ENCODE data around the gene TAMALIN. TPM values are rescaled to one million over a fixed set of nuclear protein-coding genes. Genes with fewer than 3 reads are reported as not detected.

The TAMALIN gene
- total and polyA plus RNA-seq, 3 experiments from 2014 or later, result 1.4 to 8.4 (median 7.3) TPM

DNA sequence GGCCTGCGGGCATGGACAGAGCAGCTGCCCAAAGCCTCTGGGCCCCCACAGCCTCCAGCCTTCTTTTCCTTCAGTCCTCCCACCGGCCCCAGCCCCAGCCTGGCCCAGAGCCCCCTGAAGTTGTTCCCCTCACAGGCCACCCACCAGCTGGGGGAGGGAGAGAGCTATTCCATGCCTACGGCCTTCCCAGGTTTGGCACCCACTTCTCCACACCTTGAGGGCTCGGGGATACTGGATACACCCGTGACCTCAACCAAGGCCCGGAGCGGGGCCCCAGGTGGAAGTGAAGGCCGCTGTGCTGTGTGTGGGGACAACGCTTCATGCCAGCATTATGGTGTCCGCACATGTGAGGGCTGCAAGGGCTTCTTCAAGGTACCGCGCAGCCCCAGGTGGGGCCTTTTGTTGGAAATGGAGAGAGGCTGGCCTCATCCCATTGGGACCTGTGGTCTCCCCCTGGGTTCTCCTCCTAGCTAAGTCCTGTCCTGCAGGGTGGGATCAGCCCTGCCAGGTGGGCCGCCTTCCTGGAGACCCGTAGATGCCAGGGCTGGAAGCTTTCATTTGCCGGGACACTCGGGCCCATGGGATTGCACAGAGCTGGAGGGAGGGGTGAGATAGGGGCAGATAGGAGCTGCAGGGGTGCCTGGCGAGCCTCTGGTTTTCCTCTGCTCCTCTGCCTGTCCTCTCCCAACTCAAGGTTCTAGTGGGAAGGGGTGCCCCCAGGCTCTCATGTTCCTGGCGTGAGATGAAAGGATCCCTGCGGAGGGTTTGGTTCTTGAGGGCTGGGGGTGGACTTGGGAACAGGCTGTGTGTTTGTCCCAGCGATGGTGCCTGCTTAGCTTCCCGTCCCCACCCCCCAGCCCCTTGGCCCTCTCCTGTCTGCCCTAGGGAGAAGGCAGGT lies 48.3 kb downstream of the TAMALIN start:
- Histone ChIP-seq H3K36me3 (ENCODE audit: insufficient read depth, low read length) (no peaks in the 10 kb centered on the region), H3K4me3 (ENCODE audit: low read length) (no peak overlapping the region), H3K27me3 (ENCODE audit: insufficient read depth, low read length, poor library complexity, severe bottlenecking) (no peaks in the 10 kb centered on the region), H3K9me3 (ENCODE audit: low read length) (no peaks in the 10 kb centered on the region), H3K27ac (ENCODE audit: low read depth, low read length) (no peak overlapping the region), H3K4me1 (ENCODE audit: insufficient read depth, low read length) (peaks cover 23% of the 10 kb centered on the region)
- Mint-ChIP-seq H3K9me3 (no peaks in the 10 kb centered on the region), H3K36me3 (peaks cover 0 to 5% (median 0%) of the 10 kb centered on the region in 3 donors), H3K4me3 (no peak overlapping the region), H3K27ac (peak overlapping the region in 1 of 8 donors; percentile 75), H3K4me1 (peaks cover 15 to 29% (median 17%) of the 10 kb centered on the region in 3 donors), H3K27me3 (peaks cover 0 to 4% of the 10 kb centered on the region in 2 donors)
- CTCF ChIA-PET, result interaction anchor here (1.2 to 3.0 kb wide), 5 partner anchors 12 to 32 kb away, joined by 3 to 11 read pairs (median 4); no protein-coding TSS in a partner anchor
- POLR2A ChIA-PET, result no interaction called here
- no peak for DNase-seq

GRCh38 chr12:52055731-52056711 lies 49.3 kb downstream of the TAMALIN start:
- no peak overlapping the region for H3K27ac Mint-ChIP-seq

DNA sequence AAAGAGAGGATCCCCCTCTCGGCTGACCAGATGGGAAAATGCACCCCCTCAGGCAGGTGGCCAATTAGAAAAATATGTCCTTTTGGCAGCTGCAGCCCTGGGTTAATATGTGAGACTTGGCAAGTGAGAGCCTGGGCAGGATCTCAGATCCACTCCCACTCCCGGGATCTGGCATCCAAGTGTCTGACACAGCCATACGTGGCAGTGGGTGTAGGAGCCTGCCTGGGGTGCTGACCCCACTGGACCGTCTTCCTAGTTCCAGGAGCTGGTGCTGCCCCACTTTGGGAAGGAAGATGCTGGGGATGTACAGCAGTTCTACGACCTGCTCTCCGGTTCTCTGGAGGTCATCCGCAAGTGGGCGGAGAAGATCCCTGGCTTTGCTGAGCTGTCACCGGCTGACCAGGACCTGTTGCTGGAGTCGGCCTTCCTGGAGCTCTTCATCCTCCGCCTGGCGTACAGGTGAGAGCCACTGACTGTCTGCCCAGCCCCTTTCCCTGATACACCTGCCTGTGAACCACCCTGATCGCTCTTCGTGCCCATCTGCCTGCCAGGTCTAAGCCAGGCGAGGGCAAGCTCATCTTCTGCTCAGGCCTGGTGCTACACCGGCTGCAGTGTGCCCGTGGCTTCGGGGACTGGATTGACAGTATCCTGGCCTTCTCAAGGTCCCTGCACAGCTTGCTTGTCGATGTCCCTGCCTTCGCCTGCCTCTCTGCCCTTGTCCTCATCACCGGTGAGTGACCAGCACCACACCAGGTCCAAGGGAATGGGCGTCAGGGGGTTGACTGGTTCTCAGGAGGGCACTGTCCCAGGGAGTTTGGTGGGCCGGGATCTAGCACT lies 50.3 kb downstream of the TAMALIN start:
- no peak overlapping the region for H3K4me3 ChIP-seq (ENCODE audit: low read length)
- no peaks in the 10 kb centered on the region for H3K27me3 ChIP-seq (ENCODE audit: insufficient read depth, low read length, poor library complexity, severe bottlenecking)
- Mint-ChIP-seq H3K36me3 (peaks cover 0 to 1% (median 0%) of the 10 kb centered on the region in 3 donors), H3K27me3 (peaks cover 0 to 3% of the 10 kb centered on the region in 2 donors), H3K27ac (no peak overlapping the region), H3K4me3 (no peak overlapping the region), H3K9me3 (no peaks in the 10 kb centered on the region), H3K4me1 (peaks cover 8 to 12% (median 8%) of the 10 kb centered on the region in 3 donors)
- H3K27ac ChIP-seq (ENCODE audit: low read depth, low read length), result no peak overlapping the region
- ChIA-PET CTCF (interaction anchor here (0.8 to 1.8 kb wide), 6 partner anchors 25 to 37 kb away, joined by 3 to 5 read pairs (median 4); no protein-coding TSS in a partner anchor), POLR2A (no interaction called here)
- no peak for DNase-seq
- H3K9me3 ChIP-seq (ENCODE audit: low read length), result no peaks in the 10 kb centered on the region
- no peaks in the 10 kb centered on the region for H3K36me3 ChIP-seq (ENCODE audit: insufficient read depth, low read length)
- H3K4me1 ChIP-seq (ENCODE audit: insufficient read depth, low read length), result peaks cover 9% of the 10 kb centered on the region

More at GRCh38 chr12:52055731-52056711, 49.3 kb downstream of the TAMALIN start:
- H3K9me3 ChIP-seq (ENCODE audit: low read length), result no peaks in the 10 kb centered on the region
- Mint-ChIP-seq H3K36me3 (peaks cover 0 to 5% (median 0%) of the 10 kb centered on the region in 3 donors), H3K4me1 (peaks cover 10 to 22% (median 14%) of the 10 kb centered on the region in 3 donors), H3K27me3 (peaks cover 0 to 4% of the 10 kb centered on the region in 2 donors), H3K9me3 (no peaks in the 10 kb centered on the region), H3K4me3 (peak overlapping the region in 1 of 7 donors; percentile 8)
- POLR2A ChIA-PET, result no interaction called here
- CTCF ChIA-PET, result interaction anchor here (0.9 to 3.0 kb wide), 7 partner anchors 11 to 33 kb away, joined by 3 to 11 read pairs (median 4); no protein-coding TSS in a partner anchor
- no peak overlapping the region for H3K4me3 ChIP-seq (ENCODE audit: low read length)
- peaks cover 15% of the 10 kb centered on the region for H3K4me1 ChIP-seq (ENCODE audit: insufficient read depth, low read length)
- no peak overlapping the region for H3K27ac ChIP-seq (ENCODE audit: low read depth, low read length)
- no peaks in the 10 kb centered on the region for H3K27me3 ChIP-seq (ENCODE audit: insufficient read depth, low read length, poor library complexity, severe bottlenecking)
- no peaks in the 10 kb centered on the region for H3K36me3 ChIP-seq (ENCODE audit: insufficient read depth, low read length)
- DNase-seq, result no peak

DNA sequence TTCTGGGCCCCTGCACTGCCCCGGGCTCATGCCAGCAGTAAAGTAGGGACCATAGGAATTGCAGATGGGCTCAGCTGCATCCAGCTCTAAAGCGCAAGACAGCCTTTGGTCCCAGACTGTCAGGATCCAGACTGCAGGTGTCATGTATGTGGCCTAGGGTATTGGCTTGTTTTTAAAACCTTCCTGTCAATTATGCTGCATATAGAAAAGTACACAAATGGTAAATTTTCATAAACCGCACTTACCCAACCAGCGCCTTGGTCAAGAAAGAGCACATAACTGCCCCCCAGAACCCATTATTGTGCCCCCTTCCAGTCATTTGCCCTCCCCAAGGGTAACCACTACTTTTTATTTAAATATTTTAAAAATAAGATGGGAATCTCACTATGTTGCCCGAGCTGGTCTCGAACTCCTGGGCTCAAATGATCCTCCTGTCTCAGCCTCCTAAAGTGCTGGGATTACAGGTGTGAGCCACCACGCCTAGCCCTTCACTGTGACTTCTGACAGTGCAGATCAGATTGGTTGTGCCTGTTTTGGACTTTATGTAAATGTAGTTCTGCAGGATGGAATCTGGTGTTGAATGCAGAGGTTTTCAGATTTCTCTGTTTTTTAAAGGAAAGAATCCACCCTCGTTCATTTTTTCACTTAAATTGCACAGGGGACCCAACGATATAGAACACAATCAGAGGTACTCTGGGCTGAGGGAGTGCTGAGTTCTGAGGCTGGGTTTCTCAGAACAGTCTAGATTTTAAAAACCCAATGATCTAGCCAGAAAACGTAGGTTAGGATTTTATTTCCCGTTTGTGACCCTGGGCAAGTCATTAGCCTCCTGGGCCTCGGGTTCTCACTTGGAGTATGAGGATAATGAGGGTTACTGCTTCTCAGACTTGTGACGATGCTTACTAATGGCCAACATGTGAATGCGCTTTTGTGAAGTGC lies 51.2 kb downstream of the TAMALIN start:
- Histone ChIP-seq H3K9me3 (ENCODE audit: low read length) (no peaks in the 10 kb centered on the region), H3K4me1 (ENCODE audit: insufficient read depth, low read length) (no peaks in the 10 kb centered on the region), H3K36me3 (ENCODE audit: insufficient read depth, low read length) (no peaks in the 10 kb centered on the region), H3K27me3 (ENCODE audit: insufficient read depth, low read length, poor library complexity, severe bottlenecking) (no peaks in the 10 kb centered on the region), H3K4me3 (ENCODE audit: low read length) (no peak overlapping the region), H3K27ac (ENCODE audit: low read depth, low read length) (no peak overlapping the region)
- Mint-ChIP-seq H3K4me3 (no peak overlapping the region), H3K4me1 (peaks cover 0 to 3% (median 1%) of the 10 kb centered on the region in 3 donors), H3K27ac (peak overlapping the region in 1 of 8 donors; percentile 14), H3K9me3 (no peaks in the 10 kb centered on the region), H3K27me3 (peaks cover 0 to 2% of the 10 kb centered on the region in 2 donors), H3K36me3 (peaks cover 0 to 1% (median 0%) of the 10 kb centered on the region in 3 donors)
- ChIA-PET POLR2A (no interaction called here), CTCF (interaction anchor here (0.8 to 1.8 kb wide), 5 partner anchors 26 to 38 kb away, joined by 3 to 5 read pairs (median 3); no protein-coding TSS in a partner anchor)
- no peak for DNase-seq

DNA sequence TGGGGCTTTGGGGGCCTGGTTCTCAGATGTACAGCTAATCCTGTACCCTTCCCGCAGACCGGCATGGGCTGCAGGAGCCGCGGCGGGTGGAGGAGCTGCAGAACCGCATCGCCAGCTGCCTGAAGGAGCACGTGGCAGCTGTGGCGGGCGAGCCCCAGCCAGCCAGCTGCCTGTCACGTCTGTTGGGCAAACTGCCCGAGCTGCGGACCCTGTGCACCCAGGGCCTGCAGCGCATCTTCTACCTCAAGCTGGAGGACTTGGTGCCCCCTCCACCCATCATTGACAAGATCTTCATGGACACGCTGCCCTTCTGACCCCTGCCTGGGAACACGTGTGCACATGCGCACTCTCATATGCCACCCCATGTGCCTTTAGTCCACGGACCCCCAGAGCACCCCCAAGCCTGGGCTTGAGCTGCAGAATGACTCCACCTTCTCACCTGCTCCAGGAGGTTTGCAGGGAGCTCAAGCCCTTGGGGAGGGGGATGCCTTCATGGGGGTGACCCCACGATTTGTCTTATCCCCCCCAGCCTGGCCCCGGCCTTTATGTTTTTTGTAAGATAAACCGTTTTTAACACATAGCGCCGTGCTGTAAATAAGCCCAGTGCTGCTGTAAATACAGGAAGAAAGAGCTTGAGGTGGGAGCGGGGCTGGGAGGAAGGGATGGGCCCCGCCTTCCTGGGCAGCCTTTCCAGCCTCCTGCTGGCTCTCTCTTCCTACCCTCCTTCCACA lies 52.0 kb downstream of the TAMALIN start:
- H3K27ac Mint-ChIP-seq, result no peak overlapping the region
- H3K27me3 ChIP-seq (ENCODE audit: insufficient read depth, low read length, poor library complexity, severe bottlenecking), result no peaks in the 10 kb centered on the region
- no peaks in the 10 kb centered on the region for H3K9me3 Mint-ChIP-seq
- no peak overlapping the region for H3K4me3 Mint-ChIP-seq
- H3K27me3 Mint-ChIP-seq, result peaks cover 3 to 4% of the 10 kb centered on the region in 2 donors
- CTCF ChIA-PET, result interaction anchor here (1.3 to 1.9 kb wide), 2 partner anchors 11 to 33 kb away, joined by 4 to 11 read pairs; partner anchors contain the start of gene ATG101
- H3K4me1 ChIP-seq (ENCODE audit: insufficient read depth, low read length), result no peaks in the 10 kb centered on the region
- no peaks in the 10 kb centered on the region for H3K36me3 ChIP-seq (ENCODE audit: insufficient read depth, low read length)
- H3K36me3 Mint-ChIP-seq, result peaks cover 0 to 1% (median 0%) of the 10 kb centered on the region in 3 donors
- H3K4me3 ChIP-seq (ENCODE audit: low read length), result no peak overlapping the region
- no peak for DNase-seq
- POLR2A ChIA-PET, result no interaction called here
- no peaks in the 10 kb centered on the region for H3K9me3 ChIP-seq (ENCODE audit: low read length)
- H3K27ac ChIP-seq (ENCODE audit: low read depth, low read length), result no peak overlapping the region
- H3K4me1 Mint-ChIP-seq, result no peaks in the 10 kb centered on the region

Measured in CD8-positive, alpha-beta memory T cell (primary cell).